ENCODE measurements around the gene SMARCC2. TPM values are rescaled to one million over a fixed set of nuclear protein-coding genes. Genes with fewer than 3 reads are reported as not detected.
A peak's percentile ranks its signal among the peaks of the same experiment; 100 is the strongest.
"Not testable (repeated sequence)": the region's sequence is repeated elsewhere in the genome, so short reads cannot be mapped to it uniquely, and the experiment has no call there.

The SMARCC2 gene
- total RNA-seq, 1 experiment from 2014 or later = 129 TPM

GRCh38 chr12:56197921-56198635, 8.8 kb upstream of the SMARCC2 start:
- H3K4me3 ChIP-seq (ENCODE audit: low read depth in 2 of 2, low read length in 2 of 2) = no peak overlapping the region
- in situ Hi-C loops (cut with HindIII; ENCODE audit: low pct_unique_long_range_greater_than_20kb, low sequenced_read_pairs) (no loop called here), intact Hi-C loops (cut with micrococcal nuclease; ENCODE audit: unreplicated experiment) (no loop called here)
- peaks cover 3% of the 10 kb centered on the region; the same call in 1 of the 2 replicates for H3K4me1 ChIP-seq (ENCODE audit: control insufficient read depth, insufficient read depth, low read length)
- no peak for ATAC-seq
- no peaks in the 10 kb centered on the region for H3K36me3 ChIP-seq (ENCODE audit: control insufficient read depth, insufficient read depth, low read length)
- TF ChIP-seq REST (IDR thresholded peaks at IDR 0.05; ENCODE audit: insufficient read depth in 1 of 2, low read depth in 2 of 2, low read length in 1 of 2) (no peak), CTCF (IDR thresholded peaks at IDR 0.05) (no peak), SIN3A (IDR thresholded peaks at IDR 0.05; ENCODE audit: borderline replicate concordance, insufficient read depth, low read depth, low read length) (no peak)
- H3K27me3 ChIP-seq (ENCODE audit: control insufficient read depth, insufficient read depth, low read length) = no peaks in the 10 kb centered on the region
- ChIA-PET POLR2A (no interaction called here), CTCF (no interaction called here)
- BruUV-seq (replicated peaks) = no TSS peak
- no peaks in the 10 kb centered on the region for H3K9me3 ChIP-seq (ENCODE audit: control insufficient read depth, insufficient read depth, low read depth, low read length)
- H3K27ac ChIP-seq (ENCODE audit: low read length) = no peak overlapping the region
- DNase-seq (ENCODE audit: low read depth, low spot score) = no peak

- CTCF ChIA-PET = not testable (repeated sequence)
Measured at GRCh38 chr12:56196818-56197550, 7.7 kb upstream of the SMARCC2 start.

GRCh38 chr12:56193025-56193578, 3.8 kb upstream of the SMARCC2 start:
- Histone ChIP-seq H3K36me3 (ENCODE audit: control insufficient read depth, insufficient read depth, low read length) (peaks cover 4% of the 10 kb centered on the region; the same call in 1 of the 2 replicates), H3K27me3 (ENCODE audit: control insufficient read depth, insufficient read depth, low read length) (no peaks in the 10 kb centered on the region), H3K4me3 (ENCODE audit: low read depth in 2 of 2, low read length in 2 of 2) (no peak overlapping the region), H3K9me3 (ENCODE audit: control insufficient read depth, insufficient read depth, low read depth, low read length) (no peaks in the 10 kb centered on the region), H3K4me1 (ENCODE audit: control insufficient read depth, insufficient read depth, low read length) (peaks cover under 1% of the 10 kb centered on the region; the same call in 1 of the 2 replicates), H3K27ac (ENCODE audit: low read length) (peak overlapping the region; percentile 2; the same call in 1 of the 2 replicates)
- BruUV-seq (replicated peaks) = no TSS peak
- ATAC-seq (no peak), DNase-seq (ENCODE audit: low read depth, low spot score) (peak; percentile 65)
- intact Hi-C loops (cut with micrococcal nuclease; ENCODE audit: unreplicated experiment) (loop anchor here (2.0 kb wide), 1 partner anchor 32 kb away; the partner anchor contains the start of gene NABP2), in situ Hi-C loops (cut with HindIII; ENCODE audit: low pct_unique_long_range_greater_than_20kb, low sequenced_read_pairs) (no loop called here)
- CTCF ChIA-PET = interaction anchor here (1.1 to 1.4 kb wide), 2 partner anchors 13 to 29 kb away, joined by 3 to 5 read pairs; partner anchors contain the start of gene RNF41
- POLR2A ChIA-PET = interaction anchor here (0.6 kb wide), 1 partner anchor 9 kb away, joined by 3 read pairs; no protein-coding TSS in a partner anchor
- TF ChIP-seq TCF7L2 (IDR thresholded peaks at IDR 0.05; ENCODE audit: low read depth, low read length) (no peak), SIN3A (IDR thresholded peaks at IDR 0.05; ENCODE audit: borderline replicate concordance, insufficient read depth, low read depth, low read length) (no peak), CTCF (IDR thresholded peaks at IDR 0.05) (peak; percentile 83), POLR2AphosphoS5 (IDR thresholded peaks at IDR 0.05; ENCODE audit: low read depth, low read length) (no peak)

More at GRCh38 chr12:56196818-56197550, 7.7 kb upstream of the SMARCC2 start:
- H3K9me3 ChIP-seq (ENCODE audit: control insufficient read depth, insufficient read depth, low read depth, low read length); H3K4me3 ChIP-seq (ENCODE audit: low read depth in 2 of 2, low read length in 2 of 2); H3K27me3 ChIP-seq (ENCODE audit: control insufficient read depth, insufficient read depth, low read length); in situ Hi-C loops (cut with HindIII; ENCODE audit: low pct_unique_long_range_greater_than_20kb, low sequenced_read_pairs); ATAC-seq; DNase-seq (ENCODE audit: low read depth, low spot score); H3K4me1 ChIP-seq (ENCODE audit: control insufficient read depth, insufficient read depth, low read length); H3K27ac ChIP-seq (ENCODE audit: low read length); intact Hi-C loops (cut with micrococcal nuclease; ENCODE audit: unreplicated experiment); H3K36me3 ChIP-seq (ENCODE audit: control insufficient read depth, insufficient read depth, low read length); BruUV-seq (replicated peaks): not testable (repeated sequence)
- POLR2A ChIA-PET = interaction anchor here (0.7 kb wide), 1 partner anchor 93 kb away, joined by 15 read pairs; the partner anchor contains the start of gene PA2G4

Data from Panc1 (cell line).